Keratinocyte (primary cell): ENCODE results near the gene GOT1.

Experiments used
- EZH2 ChIP-seq: IDR thresholded peaks from one replicate; pipeline ENCODE4 v1.6.1; 2012; ENCODE audit warnings: inconsistent platforms, mild to moderate bottlenecking, low read length, moderate library complexity
- TF ChIP-seq, protein P1 (sequence below), 3 experiments: IDR thresholded peaks in 1 of 3; conservative IDR thresholded peaks in 1 of 3; optimal IDR thresholded peaks in 1 of 3; 2 replicates in 2 of 3; 3 replicates in 1 of 3; pipeline versions ENCODE3 to v1.5.1; 2011; ENCODE audit warnings: low read length in 3 of 3, mild to moderate bottlenecking in 3 of 3, moderate library complexity in 2 of 3, control low read depth in 1 of 3, inconsistent platforms in 1 of 3; ENCODE audit not compliant: insufficient read depth in 2 of 3; ENCODE audit errors: extremely low read depth in 1 of 3

DNA sequence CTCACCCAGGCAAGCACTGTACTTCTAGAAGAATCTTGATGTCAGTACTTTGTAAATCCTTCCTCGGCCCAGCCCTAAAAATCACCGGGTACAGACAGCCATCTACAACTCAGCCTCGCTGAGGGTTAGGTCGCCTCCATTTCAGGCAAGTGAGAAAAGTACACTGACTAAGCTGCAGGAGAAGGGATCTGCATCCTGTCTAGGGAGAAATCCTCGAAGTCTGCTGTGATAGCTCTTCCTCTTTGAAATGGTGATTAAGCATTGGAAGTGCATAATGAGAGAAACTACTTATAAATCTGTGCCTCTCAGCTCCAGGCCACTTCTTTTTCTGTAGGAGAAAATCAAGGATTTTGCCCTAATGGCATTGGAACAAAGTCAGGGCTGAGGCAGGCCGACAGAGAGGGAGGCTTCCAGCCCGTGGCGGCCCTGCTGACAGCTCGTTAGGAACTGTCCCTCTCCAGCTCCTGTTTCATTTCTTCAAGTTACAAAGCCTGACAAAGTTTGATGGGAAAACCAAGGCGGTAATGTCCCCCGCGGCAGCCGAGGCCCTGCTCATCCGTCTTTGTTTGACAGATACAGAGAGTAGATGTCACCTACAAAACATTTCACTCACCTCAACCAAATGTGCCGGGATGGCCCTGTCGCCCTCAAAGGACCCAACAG lies 14.1 kb upstream of the GOT1 start:
- TF ChIP-seq, protein P1, sequence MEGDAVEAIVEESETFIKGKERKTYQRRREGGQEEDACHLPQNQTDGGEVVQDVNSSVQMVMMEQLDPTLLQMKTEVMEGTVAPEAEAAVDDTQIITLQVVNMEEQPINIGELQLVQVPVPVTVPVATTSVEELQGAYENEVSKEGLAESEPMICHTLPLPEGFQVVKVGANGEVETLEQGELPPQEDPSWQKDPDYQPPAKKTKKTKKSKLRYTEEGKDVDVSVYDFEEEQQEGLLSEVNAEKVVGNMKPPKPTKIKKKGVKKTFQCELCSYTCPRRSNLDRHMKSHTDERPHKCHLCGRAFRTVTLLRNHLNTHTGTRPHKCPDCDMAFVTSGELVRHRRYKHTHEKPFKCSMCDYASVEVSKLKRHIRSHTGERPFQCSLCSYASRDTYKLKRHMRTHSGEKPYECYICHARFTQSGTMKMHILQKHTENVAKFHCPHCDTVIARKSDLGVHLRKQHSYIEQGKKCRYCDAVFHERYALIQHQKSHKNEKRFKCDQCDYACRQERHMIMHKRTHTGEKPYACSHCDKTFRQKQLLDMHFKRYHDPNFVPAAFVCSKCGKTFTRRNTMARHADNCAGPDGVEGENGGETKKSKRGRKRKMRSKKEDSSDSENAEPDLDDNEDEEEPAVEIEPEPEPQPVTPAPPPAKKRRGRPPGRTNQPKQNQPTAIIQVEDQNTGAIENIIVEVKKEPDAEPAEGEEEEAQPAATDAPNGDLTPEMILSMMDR (optimal IDR thresholded peaks at IDR 0.05 in 1 of 3, IDR thresholded peaks at IDR 0.05 in 1 of 3, conservative IDR thresholded peaks at IDR 0.05 in 1 of 3; ENCODE audit: extremely low read depth in 1 of 3, insufficient read depth in 2 of 3, low read length in 3 of 3), result no peak
- TF ChIP-seq EZH2, result no peak
